T-helper 1 cell (primary cell): Measurements from ENCODE around the gene RPE65.
A peak's percentile ranks its signal among the peaks of the same experiment; 100 is the strongest.
"Not testable (repeated sequence)": the region's sequence is repeated elsewhere in the genome, so short reads cannot be mapped to it uniquely, and the experiment has no call there.

ENCODE experiments used
- DNase-seq, 5 donors: peaks; one replicate each; pipeline ENCODE4 v3.0.0-alpha.2; 2012 to 2020

Gene RPE65

DNA sequence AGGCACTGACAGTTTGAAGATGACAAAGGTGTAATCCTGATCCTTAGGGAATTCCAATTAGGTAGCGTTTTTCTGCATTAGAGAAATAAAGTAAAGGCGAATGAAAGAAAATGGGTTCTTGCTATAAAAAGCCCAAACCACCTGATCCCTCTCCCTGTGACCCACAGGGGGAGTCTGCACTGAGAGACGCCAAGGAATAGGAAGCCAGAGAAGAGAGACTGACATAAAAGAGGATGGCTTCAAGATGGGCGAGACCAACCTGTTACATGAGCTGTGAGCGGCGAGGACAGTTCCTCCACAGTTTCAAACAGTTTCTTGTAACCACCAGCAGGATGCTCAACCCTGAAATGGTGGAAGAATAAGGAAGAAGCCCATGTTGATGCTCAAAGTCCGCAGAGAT, 1.4 kb downstream of the RPE65 start:
- no peak for DNase-seq

DNA sequence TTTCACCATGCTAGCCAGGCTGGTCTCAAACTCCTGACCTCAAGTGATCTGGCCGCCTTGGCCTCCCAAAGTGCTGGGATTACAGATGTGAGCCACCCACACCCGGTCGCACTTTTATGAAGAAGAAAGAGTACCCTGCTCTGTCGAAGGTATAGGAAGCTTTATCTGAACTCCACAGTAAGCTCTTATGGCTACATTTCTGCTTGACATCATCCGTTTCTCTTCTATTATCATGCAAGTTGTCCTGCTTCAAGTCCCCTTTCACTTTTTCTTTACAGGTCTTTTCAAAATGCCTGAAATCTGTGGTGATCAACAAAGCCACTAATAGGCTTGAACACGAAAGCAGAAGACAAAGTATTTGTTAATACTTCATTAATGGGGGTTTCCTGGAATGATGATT, 4.0 kb downstream of the RPE65 start:
- no peak for DNase-seq

DNA sequence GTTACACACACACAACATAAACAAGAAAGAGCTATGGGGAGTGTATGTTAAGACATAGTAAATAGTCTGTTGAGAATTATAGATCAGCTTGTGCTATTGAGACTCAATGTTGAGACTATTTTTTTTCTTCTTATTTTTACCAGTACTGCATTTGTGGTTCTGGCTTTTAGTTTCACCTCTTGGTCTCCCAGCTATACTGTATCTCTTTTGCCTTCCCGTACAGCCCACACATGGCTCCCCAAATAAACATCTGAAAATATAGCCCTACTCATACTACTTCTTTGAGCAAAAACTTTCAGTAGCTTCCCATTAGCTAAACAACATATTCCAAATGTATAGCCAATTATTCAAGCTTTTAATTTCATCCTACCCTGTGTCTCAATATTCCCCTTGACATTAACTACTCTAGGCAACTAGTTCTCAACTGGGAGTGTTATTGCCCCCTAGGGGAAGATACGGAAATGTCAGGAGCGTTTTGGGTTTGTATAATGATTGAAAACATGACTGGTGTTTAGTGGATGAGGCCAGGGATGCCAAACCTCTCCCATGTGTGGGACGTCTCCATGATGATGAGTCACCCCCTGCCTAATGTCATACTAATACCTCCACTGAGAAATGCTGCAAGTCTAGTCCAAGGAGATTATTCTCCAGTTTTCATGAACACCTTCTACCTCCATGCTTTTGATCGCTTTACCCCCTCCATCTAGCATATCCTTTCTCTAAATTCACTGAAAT, 6.8 kb downstream of the RPE65 start:
- DNase-seq = peak in 1 of 5 donors; percentile 2

DNA sequence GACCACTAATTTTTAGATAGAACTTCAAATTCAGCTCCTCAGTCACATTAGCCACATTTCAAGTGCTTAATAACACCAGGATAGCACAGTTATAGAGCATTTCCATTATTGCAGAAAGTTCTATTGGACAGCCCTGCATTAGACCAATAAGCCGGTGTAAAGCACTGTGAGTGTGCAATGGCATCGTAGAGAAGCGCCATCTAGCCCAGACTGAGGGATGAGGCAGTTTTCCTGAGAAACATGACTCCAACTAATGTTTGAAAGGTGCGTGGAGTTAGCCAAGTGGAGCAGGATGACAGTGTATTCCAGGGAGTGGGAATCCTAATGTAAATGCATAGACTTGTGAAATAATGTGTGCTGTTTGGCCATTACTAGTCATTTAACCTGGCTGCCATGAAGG, 7.7 kb downstream of the RPE65 start:
- DNase-seq = no peak

DNA sequence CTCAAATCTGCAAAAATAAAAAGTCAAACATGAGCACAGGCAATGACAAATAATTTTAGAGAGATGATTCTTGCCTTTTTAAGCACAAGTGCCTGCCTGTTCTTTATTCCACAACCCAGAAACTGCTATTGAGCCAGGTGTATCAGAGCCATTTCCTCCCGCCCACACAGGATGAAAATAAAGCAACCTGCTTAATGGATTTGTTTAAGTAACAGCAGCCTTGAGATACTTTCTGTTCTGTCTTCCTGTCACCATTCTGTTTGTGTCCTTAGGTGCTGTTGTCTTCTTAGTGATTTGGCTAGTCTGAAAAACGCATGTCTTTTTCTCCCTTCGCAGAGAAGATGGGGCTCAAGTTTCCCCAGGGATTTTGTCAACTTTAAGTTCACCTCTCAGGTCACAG, 11.4 kb downstream of the RPE65 start:
- no peak for DNase-seq

DNA sequence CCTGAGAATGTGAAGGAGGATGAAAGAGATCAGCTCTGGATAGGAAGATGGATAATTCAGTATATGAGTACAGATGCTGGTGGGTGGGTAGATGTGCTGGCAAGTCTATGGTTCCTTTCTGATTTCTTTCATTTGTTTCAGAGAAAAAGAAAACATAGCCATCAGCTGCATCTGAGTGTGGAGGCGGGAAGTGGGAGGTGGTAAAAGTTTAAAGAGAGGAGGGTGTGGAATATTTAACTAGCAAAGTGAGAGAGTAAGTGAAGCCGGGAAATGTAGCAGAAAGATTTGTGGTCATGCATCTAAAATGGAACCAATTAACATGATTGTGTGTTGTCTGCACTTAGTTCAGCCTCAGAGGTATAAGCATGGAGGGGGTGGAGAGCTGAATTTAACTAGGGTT, 16.4 kb downstream of the RPE65 start:
- no peak for DNase-seq

- DNase-seq = no peak
Observed at GRCh38 chr1:68431076-68431475, 18.7 kb downstream of the RPE65 start.

DNA sequence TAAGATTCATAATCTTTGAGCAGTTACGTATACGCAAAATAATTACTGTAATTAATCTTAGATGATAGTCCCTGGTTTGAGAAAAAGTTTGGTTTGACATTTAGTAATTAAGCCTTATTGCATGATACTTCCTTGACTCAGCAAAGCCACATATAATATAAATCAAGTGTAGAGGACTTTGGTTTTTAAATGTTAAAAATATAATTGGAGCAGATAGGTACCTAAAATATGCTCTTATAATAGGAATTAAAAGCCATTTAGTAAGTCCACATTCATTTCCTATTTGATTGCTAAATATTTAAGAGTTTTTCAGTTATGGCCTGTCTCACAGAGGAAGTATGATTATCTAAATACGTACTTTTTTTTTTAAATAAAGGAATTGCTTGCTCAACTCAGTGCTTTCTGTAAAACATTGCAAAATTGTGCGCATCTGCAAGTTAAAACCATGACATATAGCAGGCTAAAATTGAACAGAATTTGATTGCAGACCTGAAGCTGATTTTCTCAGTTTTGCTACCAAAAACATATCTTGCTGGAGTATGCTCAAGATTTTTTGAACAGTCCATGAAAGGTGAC, 20.4 kb downstream of the RPE65 start:
- DNase-seq = no peak

- no peak for DNase-seq
Observed at GRCh38 chr1:68426594-68426993, 23.2 kb downstream of the RPE65 start.

DNA sequence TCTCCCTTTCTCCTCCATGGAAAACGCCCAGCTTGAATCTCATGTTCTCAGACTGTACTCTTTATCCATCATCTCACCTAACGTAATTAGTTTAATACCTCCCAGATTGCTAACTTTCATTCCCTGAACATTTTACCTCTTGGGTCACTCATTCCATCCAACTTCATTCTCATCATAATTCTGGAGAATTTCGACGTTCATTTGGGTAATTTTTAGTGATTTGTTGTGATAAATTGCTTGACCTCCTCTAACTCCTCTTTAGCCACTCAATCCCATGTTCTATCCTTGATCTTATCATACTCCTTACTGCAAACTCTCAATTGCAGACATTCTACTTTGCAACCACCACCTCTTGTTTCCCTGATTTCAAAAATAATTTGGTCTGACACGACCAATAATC, 28.4 kb downstream of the RPE65 start:
- DNase-seq = no peak

GRCh38 chr1:68409426-68409825, 40.3 kb downstream of the RPE65 start:
- DNase-seq = no peak

GRCh38 chr1:68401506-68401905, 48.2 kb downstream of the RPE65 start:
- no peak for DNase-seq

DNA sequence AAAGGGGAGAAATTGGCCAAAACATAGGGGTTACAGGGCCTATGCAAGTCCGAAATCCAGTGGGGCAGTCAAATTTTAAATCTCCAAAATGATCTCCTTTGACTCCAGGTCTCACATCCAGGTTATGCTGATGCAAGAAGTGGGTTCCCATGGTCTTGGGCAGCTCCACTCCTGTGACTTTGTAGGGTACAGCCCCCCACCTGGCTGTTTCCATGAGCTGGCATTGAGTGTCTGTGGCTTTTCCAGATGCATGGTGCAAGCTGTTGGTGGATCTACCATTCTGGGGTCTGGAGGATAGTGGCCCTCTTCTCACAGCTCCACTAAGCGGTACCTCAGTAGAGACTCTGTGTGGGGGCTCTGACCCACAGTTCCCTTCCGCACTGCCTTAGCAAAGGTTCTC, 54.2 kb downstream of the RPE65 start:
- DNase-seq = not testable (repeated sequence)

DNA sequence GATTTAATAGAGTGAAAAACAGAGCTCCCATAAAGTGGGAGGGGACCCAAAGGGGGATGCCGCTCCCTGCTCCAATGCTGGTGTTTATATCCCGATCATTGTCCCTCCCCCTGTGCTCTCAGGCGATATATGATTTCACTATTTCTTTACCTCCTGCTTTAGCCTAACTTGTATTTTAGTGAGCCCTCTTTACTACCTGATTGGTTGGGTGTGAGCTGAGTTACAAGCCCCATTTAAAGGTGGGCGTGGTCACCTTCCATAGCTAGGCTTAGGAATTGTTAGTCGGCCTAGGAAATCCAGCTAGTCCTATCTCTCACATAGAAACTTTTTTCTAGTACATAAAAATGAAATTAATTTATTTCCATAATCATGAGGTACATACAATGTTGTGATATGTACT, 57.3 kb downstream of the RPE65 start:
- not testable (repeated sequence) for DNase-seq

DNA sequence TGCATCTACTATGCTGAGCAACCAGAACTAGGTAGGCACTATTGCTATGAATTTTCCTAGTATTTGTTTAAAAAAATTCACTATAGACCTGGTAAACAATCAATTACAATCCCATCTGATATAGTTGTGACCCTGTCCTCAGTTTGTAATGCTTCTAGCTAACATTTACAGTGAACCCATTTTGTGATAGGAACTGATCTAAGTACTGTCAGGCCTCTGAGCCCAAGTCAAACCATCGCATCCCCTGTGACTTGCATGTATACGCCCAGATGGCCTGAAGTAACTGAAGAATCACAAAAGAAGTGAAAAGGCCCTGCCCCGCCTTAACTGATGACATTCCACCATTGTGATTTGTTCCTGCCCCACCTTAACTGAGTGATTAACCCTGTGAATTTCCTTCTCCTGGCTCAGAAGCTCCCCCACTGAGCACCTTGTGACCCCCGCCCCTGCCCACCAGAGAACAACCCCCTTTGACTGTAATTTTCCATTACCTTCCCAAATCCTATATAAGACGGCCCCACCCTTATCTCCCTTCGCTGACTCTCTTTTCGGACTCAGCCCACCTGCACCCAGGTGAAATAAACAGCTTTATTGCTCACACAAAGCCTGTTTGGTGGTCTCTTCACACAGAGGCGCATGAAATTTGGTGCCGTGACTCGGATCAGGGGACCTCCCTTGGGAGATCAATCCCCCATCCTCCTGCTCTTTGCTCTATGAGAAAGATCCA, 63.8 kb downstream of the RPE65 start:
- DNase-seq = not testable (repeated sequence)

DNA sequence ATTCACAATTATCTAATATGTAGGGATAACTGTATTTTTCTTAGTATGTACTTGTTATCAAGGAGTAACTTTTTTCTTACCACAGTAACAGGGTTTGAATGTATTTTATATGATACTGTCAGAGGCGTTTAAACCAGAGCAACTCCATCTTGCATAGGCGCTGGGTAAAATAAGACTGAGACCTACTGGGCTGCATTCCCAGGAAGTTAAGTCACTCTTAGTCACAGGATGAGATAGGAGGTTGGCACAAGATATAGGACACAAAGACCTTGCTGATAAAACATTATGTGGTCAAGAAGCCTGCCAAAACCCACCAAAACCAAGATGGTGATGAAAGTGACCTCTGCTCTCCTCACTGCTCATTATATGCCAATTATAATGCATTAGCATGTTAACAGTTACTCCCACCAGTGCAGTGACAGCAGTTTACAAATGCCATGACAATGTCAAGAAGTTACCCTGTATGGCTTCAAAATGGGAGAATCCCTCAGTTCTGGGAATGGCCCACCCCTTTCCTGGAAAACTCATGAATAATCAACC, 64.8 kb downstream of the RPE65 start:
- no peak for DNase-seq

DNA sequence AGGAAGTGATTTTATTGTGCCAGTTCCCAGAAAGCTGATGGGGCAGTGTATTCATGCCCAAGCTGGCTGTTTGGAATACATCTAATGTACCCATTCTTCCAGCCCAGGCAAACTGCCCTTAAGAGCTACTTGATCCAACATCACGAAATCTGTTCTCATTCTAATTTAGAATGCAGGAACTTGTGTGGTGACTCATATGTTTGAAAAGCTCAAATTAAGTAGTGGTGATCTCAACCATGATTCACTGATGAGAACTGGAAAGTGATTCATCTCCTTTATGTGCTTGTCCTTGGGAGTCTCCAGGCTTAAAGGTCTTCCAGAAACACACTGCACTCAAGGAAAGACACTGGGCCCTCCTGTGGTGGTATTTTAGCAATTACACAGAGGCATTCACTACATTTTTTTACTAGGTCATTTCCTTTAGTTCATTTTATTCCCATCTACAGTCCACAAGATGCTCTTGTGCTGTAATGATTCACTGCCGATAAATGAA, 65.4 kb downstream of the RPE65 start:
- DNase-seq = no peak

DNA sequence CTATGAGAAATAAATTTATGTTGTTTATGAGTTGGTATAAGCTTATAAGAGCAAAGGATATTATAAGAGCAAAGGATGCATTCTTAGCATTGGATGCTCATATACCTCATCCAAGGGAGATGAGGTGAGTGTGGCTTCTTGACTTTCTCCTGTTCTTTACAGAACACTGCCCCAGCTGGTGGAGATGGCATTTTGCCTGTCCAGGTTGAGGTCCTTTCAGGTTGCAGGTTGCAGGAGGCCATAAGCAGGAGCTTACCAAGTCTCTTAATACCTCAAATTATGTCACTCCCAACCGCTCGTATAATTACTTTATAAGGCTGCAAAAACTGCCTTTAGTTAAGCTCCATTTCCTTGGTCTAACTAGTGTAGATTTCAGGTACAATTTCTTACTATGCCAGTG, 66.7 kb downstream of the RPE65 start:
- DNase-seq = no peak

- no peak for DNase-seq
Observed at GRCh38 chr1:68379085-68379478, 70.7 kb downstream of the RPE65 start.
